GM18520 (cell line): ENCODE results near the gene RHOD.

Experiments
- ATAC-seq: cut with Tn5 transposase; IDR thresholded peaks from one replicate; pipeline ENCODE4 v1.9.1; 2021; ENCODE audit not compliant: unreplicated experiment

Gene RHOD

GRCh38 chr11:67058506-67058905 is 1.9 kb downstream of the RHOD start:
- ATAC-seq = no peak

- ATAC-seq = no peak
Measured at GRCh38 chr11:67059671-67060070, 3.0 kb downstream of the RHOD start.

DNA sequence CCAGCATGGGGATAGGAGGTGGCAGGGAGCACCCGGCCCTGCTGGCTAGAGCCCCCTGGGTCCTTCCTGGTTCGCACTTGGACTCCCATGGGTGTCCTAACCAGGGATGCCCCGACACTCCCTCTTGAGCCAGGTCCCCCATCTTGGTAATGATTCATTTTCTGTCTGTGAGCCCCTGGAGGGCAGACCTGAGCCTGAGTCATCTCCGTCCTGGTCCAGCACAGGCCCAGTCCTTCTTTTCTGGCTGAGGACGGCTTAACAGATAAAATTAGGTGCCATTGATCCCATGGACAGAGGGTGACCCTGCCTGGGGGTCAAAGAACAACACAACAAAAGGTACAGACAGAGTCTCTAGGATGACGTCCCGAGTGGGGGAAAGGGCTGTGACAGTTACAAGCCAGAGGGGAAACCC is 3.5 kb downstream of the RHOD start:
- ATAC-seq = no peak

- ATAC-seq = no peak
Measured at GRCh38 chr11:67062526-67063373, 6.1 kb downstream of the RHOD start.

DNA sequence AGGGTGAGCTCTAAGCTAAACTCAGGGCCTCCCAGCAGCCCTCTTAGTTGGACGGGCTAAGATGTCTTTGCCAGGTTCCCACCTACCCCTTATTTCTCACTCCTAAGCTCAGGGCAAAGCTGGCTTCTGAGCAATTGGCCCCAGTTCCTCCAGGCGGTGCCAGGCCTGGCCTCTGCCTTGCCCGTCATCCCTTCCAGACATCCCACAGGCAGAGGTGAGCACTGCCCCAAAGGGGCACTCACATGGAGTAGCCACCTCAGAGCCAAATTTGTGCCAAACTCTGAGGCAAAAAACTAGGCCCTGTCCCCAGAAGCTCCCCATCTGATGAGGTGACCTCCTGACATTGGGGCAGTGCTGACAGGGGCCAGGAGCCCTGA is 9.7 kb downstream of the RHOD start:
- ATAC-seq = no peak

DNA sequence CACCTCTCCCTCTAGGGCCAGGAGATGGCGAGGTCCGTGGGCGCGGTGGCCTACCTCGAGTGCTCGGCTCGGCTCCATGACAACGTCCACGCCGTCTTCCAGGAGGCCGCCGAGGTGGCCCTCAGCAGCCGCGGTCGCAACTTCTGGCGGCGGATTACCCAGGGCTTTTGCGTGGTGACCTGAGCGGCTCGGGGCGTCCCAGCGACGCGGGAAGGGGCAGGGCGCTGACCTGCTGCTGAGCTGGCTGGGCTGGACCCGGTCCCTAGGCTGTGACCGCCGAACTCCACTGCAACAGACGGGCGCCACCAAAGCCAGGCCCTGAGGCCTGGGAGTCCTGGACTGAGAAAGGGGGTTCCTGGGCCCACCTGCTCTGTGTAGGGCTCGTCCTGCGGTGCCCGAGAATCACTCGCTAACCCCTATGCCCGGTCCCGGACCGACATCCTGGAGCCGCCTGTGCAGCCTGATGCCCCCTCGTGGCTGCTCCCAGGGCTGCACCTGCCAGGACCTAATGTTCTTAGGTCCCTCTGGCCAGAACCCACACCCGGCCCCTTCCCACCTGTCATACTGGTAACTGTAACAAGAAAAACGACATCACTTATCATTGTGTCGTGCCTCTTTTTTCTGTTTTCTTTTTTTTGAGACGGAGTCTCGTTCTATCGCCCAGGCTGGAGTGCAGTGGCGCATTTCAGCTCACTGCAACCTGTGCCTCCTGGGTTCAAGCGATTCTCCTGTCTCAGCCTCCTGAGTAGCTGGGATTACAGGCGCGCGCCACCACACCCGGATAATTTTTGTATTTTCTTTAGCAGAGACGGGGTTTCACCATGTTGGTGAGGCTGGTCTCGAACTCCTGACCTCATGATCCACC is 15.0 kb downstream of the RHOD start:
- no peak for ATAC-seq

DNA sequence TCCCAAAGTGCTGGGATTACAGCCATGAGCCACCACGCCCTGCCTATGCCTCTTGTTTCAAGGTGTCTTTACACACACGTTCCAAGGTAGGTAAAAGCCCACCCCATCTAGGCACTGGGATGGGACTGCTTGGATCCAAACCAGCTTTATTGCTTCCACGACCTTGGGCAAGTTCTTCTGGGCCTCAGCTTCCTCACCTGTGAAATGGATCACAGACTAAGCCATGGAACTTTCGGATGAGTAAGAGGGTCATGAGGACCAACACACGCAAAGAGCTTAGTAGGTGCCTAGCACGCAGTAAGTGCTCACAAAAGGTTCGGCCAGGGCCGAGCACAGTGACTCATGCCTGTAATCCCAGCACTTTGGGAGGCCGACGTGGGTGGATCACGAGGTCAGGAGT is 15.6 kb downstream of the RHOD start:
- ATAC-seq = no peak

- no peak for ATAC-seq
Measured at GRCh38 chr11:67073908-67074307, 17.3 kb downstream of the RHOD start.

- no peak for ATAC-seq
Measured at GRCh38 chr11:67076202-67076601, 19.6 kb downstream of the RHOD start.

- no peak for ATAC-seq
Measured at GRCh38 chr11:67079065-67079705, 22.5 kb downstream of the RHOD start.

DNA sequence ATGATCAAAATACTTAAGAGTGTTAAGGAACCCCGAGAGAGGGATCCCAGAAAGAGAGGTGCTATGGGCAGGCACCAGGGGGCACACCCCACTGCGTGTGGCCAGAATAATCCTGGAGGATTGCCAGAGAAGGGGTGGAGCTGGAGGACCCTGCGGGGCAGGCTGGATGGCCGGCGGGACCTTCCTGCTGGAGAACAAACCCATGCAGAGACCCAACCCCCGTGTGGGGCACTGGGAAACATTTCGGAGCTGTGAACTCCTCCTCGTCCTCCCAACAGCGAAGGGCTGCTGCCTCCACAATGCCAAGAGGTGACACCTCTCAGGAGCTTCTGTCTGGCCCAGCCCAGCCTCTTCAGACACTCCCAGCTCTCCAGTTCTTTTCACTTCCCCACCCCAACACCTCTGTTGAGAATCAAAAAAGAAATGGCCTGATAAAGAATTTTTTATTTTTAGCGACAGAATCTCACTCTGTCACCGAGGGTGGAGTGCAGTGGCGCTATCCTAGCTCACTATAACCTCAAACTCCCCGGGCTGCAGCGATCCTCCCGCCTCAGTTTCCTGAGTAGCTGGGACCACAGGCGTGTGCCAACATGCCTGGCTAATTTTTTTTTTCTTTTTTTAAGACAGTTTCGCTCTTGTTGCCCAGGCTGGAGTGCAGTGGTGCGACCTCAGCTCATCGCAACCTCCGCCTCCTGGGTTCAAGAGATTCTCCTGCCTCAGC is 25.6 kb downstream of the RHOD start:
- ATAC-seq = no peak

DNA sequence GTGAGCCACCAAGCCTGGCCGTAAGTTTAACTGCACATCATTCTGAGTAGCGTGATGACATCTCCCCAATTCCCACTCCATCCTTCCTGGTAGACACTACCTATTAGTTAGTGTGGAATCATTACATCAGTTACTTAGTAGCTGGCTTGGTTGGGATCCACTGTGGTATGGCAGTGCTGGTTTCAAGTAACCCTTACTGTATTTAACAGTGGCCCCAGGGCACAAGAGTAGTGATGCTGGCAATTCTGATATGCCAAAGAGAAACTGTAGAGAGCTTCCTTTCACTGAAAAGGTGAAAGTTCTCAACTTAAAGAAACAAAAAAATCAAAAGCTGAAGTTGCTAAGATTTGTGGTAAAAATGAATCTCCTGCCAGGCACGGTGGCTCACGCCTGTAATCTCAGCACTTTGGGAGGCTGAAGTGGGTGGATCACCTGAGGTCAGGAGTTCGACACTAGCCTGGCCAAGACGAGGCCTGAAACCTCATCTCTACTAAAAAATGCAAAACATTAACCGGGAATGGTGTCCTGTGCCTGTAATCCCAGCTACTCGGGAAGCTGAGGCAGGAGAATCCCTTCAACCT is 27.2 kb downstream of the RHOD start:
- no peak for ATAC-seq

- no peak for ATAC-seq
Measured at GRCh38 chr11:67085617-67086016, 29.0 kb downstream of the RHOD start.

DNA sequence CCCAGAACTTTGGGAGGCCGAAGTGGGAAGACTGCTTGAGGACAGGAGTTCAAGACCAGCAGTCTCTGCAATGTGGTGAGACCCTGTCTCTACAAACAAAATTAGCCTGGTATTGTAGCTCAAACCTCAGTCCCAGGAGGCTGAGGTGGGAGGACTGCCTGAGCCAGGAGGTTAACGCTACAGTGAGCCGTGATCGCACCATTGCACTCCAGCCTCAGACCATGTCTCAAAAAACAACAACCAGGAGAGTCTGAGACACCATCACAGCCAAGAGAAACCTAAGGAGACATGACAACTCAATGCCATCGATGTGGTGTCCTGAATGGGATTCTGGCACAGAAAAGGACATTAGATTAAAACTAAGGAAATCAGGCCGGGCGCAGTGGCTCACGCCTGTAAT is 34.1 kb downstream of the RHOD start:
- ATAC-seq = no peak

- no peak for ATAC-seq
Measured at GRCh38 chr11:67095214-67095507, 38.5 kb downstream of the RHOD start.

GRCh38 chr11:67098799-67099429 is 42.3 kb downstream of the RHOD start:
- no peak for ATAC-seq

DNA sequence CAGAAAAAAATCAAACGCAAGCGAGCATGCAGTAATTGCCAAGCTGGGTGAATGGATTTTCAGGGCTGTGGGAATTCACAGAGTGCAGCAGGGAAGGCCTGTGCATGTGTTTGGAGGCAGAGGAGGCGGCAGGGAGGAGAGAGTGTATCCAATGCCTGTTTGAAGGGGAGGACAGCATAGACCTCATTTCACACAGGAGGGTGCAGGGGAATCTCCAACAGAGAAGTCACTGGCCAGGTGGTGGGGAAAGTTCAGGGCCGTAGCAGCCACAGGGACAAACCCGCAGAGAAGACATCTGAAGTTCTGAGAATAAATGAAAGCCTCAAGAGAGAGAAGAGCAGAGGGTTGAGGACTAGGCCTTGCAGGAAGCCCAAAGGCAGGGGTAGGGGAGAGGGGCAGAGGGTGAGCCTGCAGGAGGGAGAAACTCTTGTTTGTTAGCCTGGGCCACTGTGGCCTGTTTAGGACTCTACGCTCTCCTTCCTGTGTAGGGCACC is 43.2 kb downstream of the RHOD start:
- no peak for ATAC-seq

DNA sequence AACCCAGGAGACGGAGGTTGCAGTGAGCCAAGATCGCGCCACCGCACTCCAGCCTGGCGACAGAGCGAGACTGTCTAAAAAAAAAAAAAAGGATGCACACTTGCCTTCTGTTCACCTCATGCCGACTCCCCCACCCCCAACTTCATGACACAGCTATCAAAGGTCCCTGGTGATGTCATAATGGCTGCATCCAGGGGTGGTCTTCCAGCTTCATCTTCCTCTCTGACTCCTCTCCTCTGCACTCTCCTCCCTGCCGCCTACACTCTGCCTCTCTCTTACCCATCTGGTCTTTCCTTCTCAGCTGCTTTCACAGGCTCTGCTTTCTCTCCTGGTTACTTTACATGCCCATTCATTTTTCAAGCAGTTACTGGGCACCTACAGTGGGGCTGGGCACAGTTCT is 46.0 kb downstream of the RHOD start:
- no peak for ATAC-seq

DNA sequence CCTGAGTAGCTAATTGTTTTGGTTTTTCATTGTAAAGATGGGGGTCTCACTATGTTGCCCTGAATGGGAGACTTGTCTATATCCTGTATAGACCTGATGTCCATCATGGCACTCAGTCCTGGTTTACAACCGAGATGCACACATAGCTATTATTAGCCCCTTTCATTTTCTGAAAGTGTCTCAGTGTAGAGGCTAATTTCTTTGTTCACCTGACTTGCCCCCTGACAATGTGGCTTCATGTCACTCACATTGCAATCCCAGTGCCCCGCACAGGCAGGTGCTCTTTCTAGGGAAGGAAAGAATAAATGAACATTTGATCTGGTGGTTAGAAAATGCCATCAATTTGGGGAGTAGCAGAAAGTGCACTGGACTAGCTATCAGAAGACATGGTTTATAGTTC is 49.3 kb downstream of the RHOD start:
- ATAC-seq = no peak

DNA sequence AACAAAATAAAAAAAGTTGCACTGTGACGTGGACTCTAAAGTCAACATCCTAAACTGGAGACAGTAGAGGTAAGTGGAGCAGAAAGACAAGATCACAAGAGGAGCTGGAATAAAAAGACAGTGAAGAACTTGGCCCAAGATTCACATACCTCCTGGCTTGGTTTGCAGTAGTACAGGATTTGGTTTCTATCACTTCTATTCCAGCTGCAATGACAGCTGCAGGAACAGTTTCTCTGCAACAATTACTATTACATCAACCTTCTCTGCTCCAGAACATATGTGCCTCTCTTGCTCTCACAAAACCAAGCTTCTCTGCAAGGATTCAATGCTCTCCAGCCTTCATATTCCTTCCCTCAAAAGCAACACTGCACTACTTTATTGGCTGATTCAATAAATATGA is 54.6 kb downstream of the RHOD start:
- ATAC-seq = no peak
